Dermis blood vessel endothelial cell (primary cell): ENCODE results near the gene PPM1H. TPM values are rescaled to one million over a fixed set of nuclear protein-coding genes. Genes with fewer than 3 reads are reported as not detected.
"Not testable (repeated sequence)": the region's sequence is repeated elsewhere in the genome, so short reads cannot be mapped to it uniquely, and the experiment has no call there.

Experiments
- DNase-seq: peaks from one replicate; pipeline ENCODE4 v3.0.0; 2010
- total RNA-seq: library from RNA; depleted of rRNA; stranded (reverse); fragments of >200 nt; gene quantifications from 2 replicates; pipeline ENCODE4 v1.2.3, GENCODE V29; 2014

PPM1H gene
- total RNA-seq, 1 donor from 2014 or later = 2.9 TPM

GRCh38 chr12:62908674-62909073 lies 26.3 kb downstream of the PPM1H start:
- DNase-seq = no peak

GRCh38 chr12:62907561-62907960 lies 27.4 kb downstream of the PPM1H start:
- no peak for DNase-seq

GRCh38 chr12:62907078-62907477 lies 27.9 kb downstream of the PPM1H start:
- DNase-seq = no peak

GRCh38 chr12:62903151-62903550 lies 31.8 kb downstream of the PPM1H start:
- DNase-seq = peak; percentile 84

- no peak for DNase-seq
Observed at GRCh38 chr12:62900686-62901272, 34.2 kb downstream of the PPM1H start.

GRCh38 chr12:62899568-62900390 lies 35.2 kb downstream of the PPM1H start:
- DNase-seq = no peak

- peak; percentile 14 for DNase-seq
Observed at GRCh38 chr12:62898526-62898925, 36.4 kb downstream of the PPM1H start.

GRCh38 chr12:62895351-62895877 lies 39.5 kb downstream of the PPM1H start:
- DNase-seq = no peak

- no peak for DNase-seq
Observed at GRCh38 chr12:62893276-62893675, 41.7 kb downstream of the PPM1H start.

GRCh38 chr12:62891805-62892549 lies 43.0 kb downstream of the PPM1H start:
- no peak for DNase-seq

- DNase-seq = no peak
Observed at GRCh38 chr12:62888454-62889110, 46.4 kb downstream of the PPM1H start.

- DNase-seq = no peak
Observed at GRCh38 chr12:62886796-62887195, 48.2 kb downstream of the PPM1H start.

- no peak for DNase-seq
Observed at GRCh38 chr12:62885242-62885641, 49.7 kb downstream of the PPM1H start.

GRCh38 chr12:62884832-62885231 lies 50.1 kb downstream of the PPM1H start:
- DNase-seq = not testable (repeated sequence)

- no peak for DNase-seq
Observed at GRCh38 chr12:62882696-62883095, 52.3 kb downstream of the PPM1H start.

- DNase-seq = no peak
Observed at GRCh38 chr12:62882140-62882539, 52.8 kb downstream of the PPM1H start.

GRCh38 chr12:62879691-62880090 lies 55.3 kb downstream of the PPM1H start:
- DNase-seq = no peak

GRCh38 chr12:62879228-62879627 lies 55.7 kb downstream of the PPM1H start:
- DNase-seq = not testable (repeated sequence)

GRCh38 chr12:62878211-62878610 lies 56.7 kb downstream of the PPM1H start:
- no peak for DNase-seq

- DNase-seq = no peak
Observed at GRCh38 chr12:62876938-62877548, 57.9 kb downstream of the PPM1H start.

GRCh38 chr12:62873826-62874448 lies 61.0 kb downstream of the PPM1H start:
- DNase-seq = no peak
